ENCODE data around the gene ISCU. TPM values are rescaled to one million over a fixed set of nuclear protein-coding genes. Genes with fewer than 3 reads are reported as not detected.

The ISCU gene
- total and polyA plus RNA-seq, 9 of the 15 experiments (the other 6 are each of a cell fraction or from before 2014, with no cell fraction given), result 15.9 to 92.5 (median 77.3) TPM

GRCh38 chr12:108562348-108563135 lies at the start of gene ISCU (continued):
- no peak for TF ChIP-seq ZNF592 (IDR thresholded peaks at IDR 0.05)
- TF ChIP-seq MEIS2 (IDR thresholded peaks at IDR 0.05; ENCODE audit: partially characterized antibody), result peak; percentile 74
- TF ChIP-seq CREBBP (IDR thresholded peaks at IDR 0.05; ENCODE audit: low read depth, low read length), result no peak
- TF ChIP-seq POLR2A (conservative IDR thresholded peaks at IDR 0.05), result peak; percentile 87
- TF ChIP-seq SIRT6 (IDR thresholded peaks at IDR 0.05; ENCODE audit: low read depth, low read length), result no peak
- TF ChIP-seq SIX5 (IDR thresholded peaks at IDR 0.05; ENCODE audit: borderline replicate concordance in 1 of 2, insufficient read depth in 1 of 2, low read depth in 1 of 2, low read length in 2 of 2), result no peak
- peak; percentile 74; the same call in 1 of the 2 replicates for TF ChIP-seq HES1 (IDR thresholded peaks at IDR 0.05; ENCODE audit: low read depth)
- peak; percentile 94 for TF ChIP-seq C11orf30 (IDR thresholded peaks at IDR 0.05; ENCODE audit: low read depth)
- TF ChIP-seq DLX4 (CRISPR knock-in tag; IDR thresholded peaks at IDR 0.05), result no peak
- no peak for TF ChIP-seq NFE2 (IDR thresholded peaks at IDR 0.05; ENCODE audit: low read depth)
- 0 out of 4 replicates have a peak, but pooled peaks of 1 of the 2 experiments have one; percentile 14 for TF ChIP-seq FOXK2 (conservative IDR thresholded peaks at IDR 0.05 in 1 of 2, IDR thresholded peaks at IDR 0.05 in 1 of 2; ENCODE audit: low read depth in 2 of 2)
- TF ChIP-seq SMARCB1 (IDR thresholded peaks at IDR 0.05; ENCODE audit: insufficient read length, low read depth), result no peak
- no peak; the same call in 1 of the 2 replicates for TF ChIP-seq ZNF511 (CRISPR knock-in tag; IDR thresholded peaks at IDR 0.05)
- no peak for TF ChIP-seq SAFB (IDR thresholded peaks at IDR 0.05; ENCODE audit: borderline replicate concordance, low read depth, low read length)
- TF ChIP-seq SRSF7 (optimal IDR thresholded peaks at IDR 0.05; ENCODE audit: low read depth, low read length), result no peak
- TF ChIP-seq SETDB1 (IDR thresholded peaks at IDR 0.05; ENCODE audit: low read length), result no peak
- TF ChIP-seq TAF9B (IDR thresholded peaks at IDR 0.05; ENCODE audit: partially characterized antibody), result peak; percentile 46
- TF ChIP-seq ZNF347 (CRISPR knock-in tag; IDR thresholded peaks at IDR 0.05; ENCODE audit: low read depth), result no peak
- TF ChIP-seq KAT7 (CRISPR knock-in tag; IDR thresholded peaks at IDR 0.05; ENCODE audit: borderline replicate concordance), result no peak; the same call in 1 of the 2 replicates
- TF ChIP-seq GTF2E2 (tag; IDR thresholded peaks at IDR 0.05), result peak; percentile 66; the same call in 1 of the 2 replicates
- no peak for TF ChIP-seq ESRRA (IDR thresholded peaks at IDR 0.05; ENCODE audit: borderline replicate concordance, low read depth)
- no peak for TF ChIP-seq ZNF444 (CRISPR knock-in tag; IDR thresholded peaks at IDR 0.05)
- TF ChIP-seq CBX5 (IDR thresholded peaks at IDR 0.05; ENCODE audit: borderline replicate concordance, low read depth), result no peak
- TF ChIP-seq SIN3B (IDR thresholded peaks at IDR 0.05; ENCODE audit: low read depth), result peak; percentile 97
